ENCODE data around the gene DUSP28. TPM values are rescaled to one million over a fixed set of nuclear protein-coding genes. Genes with fewer than 3 reads are reported as not detected.
"Not testable (repeated sequence)": the region's sequence is repeated elsewhere in the genome, so short reads cannot be mapped to it uniquely, and the experiment has no call there.

DUSP28 gene
- total RNA-seq, 2 experiments from 2014 or later: 7.9 to 9.3 TPM

- POLR2A ChIA-PET: interaction anchor here (1.0 to 3.1 kb wide), 2 partner anchors 10 to 30 kb away, joined by 4 to 19 read pairs; partner anchors contain the start of gene CAPN10
- Mint-ChIP-seq H3K36me3 (ENCODE audit: low read depth) (peaks cover 49% of the 10 kb centered on the region), H3K27ac (peak overlapping the region; percentile 48), H3K9me3 (no peaks in the 10 kb centered on the region), H3K27me3 (no peaks in the 10 kb centered on the region), H3K4me1 (peaks cover 36% of the 10 kb centered on the region), H3K4me3 (peak overlapping the region; percentile 37)
- DNase-seq: peak; percentile 81
- CTCF ChIA-PET: interaction anchor here (1.0 to 2.4 kb wide), 6 partner anchors 9 to 43 kb away, joined by 5 to 22 read pairs (median 8); partner anchors contain the start of gene CAPN10
Measured at GRCh38 chr2:240556553-240557100, 3.5 kb upstream of the DUSP28 start.

- Mint-ChIP-seq H3K9me3 (no peaks in the 10 kb centered on the region), H3K36me3 (ENCODE audit: low read depth) (peaks cover 46% of the 10 kb centered on the region), H3K27me3 (no peaks in the 10 kb centered on the region), H3K4me3 (peak overlapping the region; percentile 37), H3K4me1 (peaks cover 40% of the 10 kb centered on the region), H3K27ac (no peak overlapping the region)
- ChIA-PET CTCF (interaction anchor here (1.0 to 2.4 kb wide), 7 partner anchors 9 to 43 kb away, joined by 4 to 22 read pairs (median 8); partner anchors contain the start of gene CAPN10), POLR2A (interaction anchor here (1.0 to 3.1 kb wide), 2 partner anchors 9 to 30 kb away, joined by 4 to 19 read pairs; partner anchors contain the start of gene CAPN10)
- DNase-seq: no peak
Measured at GRCh38 chr2:240557101-240557751, 2.9 kb upstream of the DUSP28 start.

DNA sequence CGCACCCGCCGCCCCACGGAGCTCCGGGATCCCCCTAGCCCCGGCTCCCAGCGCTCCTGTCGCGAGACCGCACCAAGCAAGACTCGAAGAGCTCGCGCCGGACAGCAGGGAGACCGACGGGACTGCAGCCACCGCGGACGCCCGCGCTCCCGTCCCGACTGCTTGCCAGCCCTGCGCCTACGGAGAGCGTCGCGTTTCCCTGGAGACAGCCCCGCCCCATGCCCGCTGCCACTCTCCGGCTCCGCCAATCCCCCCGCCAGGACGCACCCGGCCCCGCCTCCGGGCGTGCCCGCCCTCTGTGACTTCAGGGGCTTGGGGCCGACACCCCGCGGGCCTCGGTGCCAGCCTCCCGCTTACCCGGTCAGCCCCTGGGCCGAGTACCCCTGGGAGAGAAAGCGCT is 2.3 kb upstream of the DUSP28 start, which contains the start of gene ANKMY1:
Gene ANKMY1, minus strand, starts transcription at position 181 of the 400 bp plus-strand sequence. CDS start 653 bp downstream, outside the sequence.
- H3K4me3 Mint-ChIP-seq: peak within 1 kb of the TSS; percentile 92
- no peaks in the 10 kb centered on the region for H3K9me3 Mint-ChIP-seq
- peak; percentile 68 for DNase-seq
- H3K4me1 Mint-ChIP-seq: peaks cover 46% of the 10 kb centered on the region
- ChIA-PET POLR2A (interaction anchor here (3.1 kb wide), 1 partner anchor 9 kb away, joined by 19 read pairs; no protein-coding TSS in a partner anchor), CTCF (interaction anchor here (1.1 to 2.4 kb wide), 4 partner anchors 8 to 44 kb away, joined by 4 to 22 read pairs (median 8); partner anchors contain the start of gene CAPN10)
- peak within 1 kb of the TSS; percentile 49 for H3K27ac Mint-ChIP-seq
- no peaks in the 10 kb centered on the region for H3K27me3 Mint-ChIP-seq
- H3K36me3 Mint-ChIP-seq (ENCODE audit: low read depth): peaks cover 49% of the 10 kb centered on the region

DNA sequence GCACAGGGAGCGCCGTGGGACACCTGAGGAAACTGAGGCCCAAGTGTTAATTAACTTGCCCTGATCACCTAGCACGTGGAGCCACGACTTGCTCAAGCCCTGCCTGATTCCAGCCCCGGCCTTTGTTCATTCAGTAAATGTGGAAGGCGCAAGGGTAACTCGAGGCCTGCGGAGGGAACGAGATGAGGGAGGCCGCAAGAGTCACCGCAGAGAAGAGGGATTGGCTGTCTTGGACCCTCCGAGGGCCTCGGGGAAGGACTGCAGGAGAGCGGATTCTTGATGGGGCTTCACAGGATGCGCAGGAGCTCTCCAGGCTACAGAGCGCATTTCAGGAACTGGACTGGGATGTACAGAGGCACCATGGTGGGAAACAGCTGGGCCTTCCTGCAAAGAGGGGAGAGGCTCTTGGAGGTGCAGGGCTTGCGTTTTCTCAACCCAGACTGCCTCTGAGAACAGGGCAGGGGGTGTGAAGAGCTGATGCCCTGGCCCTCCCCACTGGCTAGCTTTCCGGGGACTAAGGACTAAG is 1.9 kb upstream of the DUSP28 start:
- H3K4me1 Mint-ChIP-seq: peaks cover 51% of the 10 kb centered on the region
- DNase-seq: no peak
- CTCF ChIA-PET: interaction anchor here (1.1 to 2.4 kb wide), 2 partner anchors 8 to 44 kb away, joined by 4 to 22 read pairs; no protein-coding TSS in a partner anchor

GRCh38 chr2:240559286-240559685 is 871 bp upstream of the DUSP28 start:
- Mint-ChIP-seq H3K4me1 (peaks cover 61% of the 10 kb centered on the region), H3K9me3 (no peaks in the 10 kb centered on the region), H3K27me3 (no peaks in the 10 kb centered on the region), H3K27ac (peak overlapping the region; percentile 78), H3K36me3 (ENCODE audit: low read depth) (peaks cover 52% of the 10 kb centered on the region), H3K4me3 (peak overlapping the region; percentile 92)
- no peak for DNase-seq
- ChIA-PET POLR2A (interaction anchor here (1.0 to 2.8 kb wide), 5 partner anchors 13 to 590 kb away, joined by 3 to 22 read pairs (median 5); partner anchors contain the start of genes CAPN10 and PASK), CTCF (interaction anchor here (1.2 kb wide), 1 partner anchor 45 kb away, joined by 4 read pairs; no protein-coding TSS in a partner anchor)

More for the DNA sequence above, 1.9 kb upstream of the DUSP28 start:
- POLR2A ChIA-PET: interaction anchor here (3.1 kb wide), 1 partner anchor 8 kb away, joined by 19 read pairs; no protein-coding TSS in a partner anchor
- H3K27ac Mint-ChIP-seq: peak overlapping the region; percentile 49
- peaks cover 49% of the 10 kb centered on the region for H3K36me3 Mint-ChIP-seq (ENCODE audit: low read depth)
- H3K27me3 Mint-ChIP-seq: no peaks in the 10 kb centered on the region
- H3K9me3 Mint-ChIP-seq: no peaks in the 10 kb centered on the region
- H3K4me3 Mint-ChIP-seq: peak overlapping the region; percentile 92

- POLR2A ChIA-PET: interaction anchor here (0.7 to 2.8 kb wide), 17 partner anchors 8 to 1143 kb away, joined by 3 to 74 read pairs (median 5); partner anchors contain the start of genes CAPN10, GPR35, HDLBP and PASK
- no peaks in the 10 kb centered on the region for H3K9me3 Mint-ChIP-seq
- peak; percentile 100 for DNase-seq
- H3K27ac Mint-ChIP-seq: peak overlapping the region; percentile 87
- no peaks in the 10 kb centered on the region for H3K27me3 Mint-ChIP-seq
- CTCF ChIA-PET: interaction anchor here (1.4 to 2.4 kb wide), 5 partner anchors 19 to 61 kb away, joined by 3 to 13 read pairs (median 8); partner anchors contain the start of gene CAPN10
- H3K4me3 Mint-ChIP-seq: peak overlapping the region; percentile 92
- H3K4me1 Mint-ChIP-seq: peaks cover 75% of the 10 kb centered on the region
- peaks cover 61% of the 10 kb centered on the region for H3K36me3 Mint-ChIP-seq (ENCODE audit: low read depth)
Measured at GRCh38 chr2:240560480-240561324, 545 bp downstream of the DUSP28 start.

DNA sequence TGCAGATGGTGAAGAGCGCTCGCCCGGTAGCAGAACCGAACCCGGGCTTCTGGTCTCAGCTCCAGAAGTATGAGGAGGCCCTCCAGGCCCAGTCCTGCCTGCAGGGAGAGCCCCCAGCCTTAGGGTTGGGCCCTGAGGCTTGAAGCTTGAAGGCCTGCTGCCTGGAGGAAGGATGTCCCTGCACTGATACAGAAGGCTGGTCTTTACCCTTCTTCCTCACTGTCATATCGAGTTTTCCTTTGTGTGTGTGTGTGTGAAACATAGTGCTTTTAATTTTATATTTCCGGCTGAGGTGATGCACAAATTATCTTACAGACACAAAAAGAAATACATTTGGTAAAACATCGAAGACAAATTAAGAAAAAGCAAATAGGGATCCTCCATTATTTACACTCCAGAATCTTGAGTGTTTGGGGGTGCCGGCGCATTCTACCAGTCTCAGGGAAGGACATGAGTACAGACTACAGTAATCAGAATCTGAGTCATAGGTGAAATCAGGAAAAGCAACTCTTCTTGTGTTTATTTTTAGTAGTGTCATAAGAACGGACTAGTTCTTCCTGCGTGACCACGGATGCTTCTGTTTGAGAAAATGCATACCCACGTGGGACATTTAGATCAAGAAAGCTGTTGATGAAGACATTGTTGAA is 1.3 kb downstream of the DUSP28 start:
- DNase-seq: peak; percentile 34
- Mint-ChIP-seq H3K4me1 (peaks cover 75% of the 10 kb centered on the region), H3K27me3 (no peaks in the 10 kb centered on the region), H3K4me3 (peak overlapping the region; percentile 92), H3K27ac (peak overlapping the region; percentile 87), H3K36me3 (ENCODE audit: low read depth) (peaks cover 62% of the 10 kb centered on the region), H3K9me3 (no peaks in the 10 kb centered on the region)
- ChIA-PET POLR2A (interaction anchor here (0.8 to 2.8 kb wide), 14 partner anchors 7 to 754 kb away, joined by 3 to 74 read pairs (median 6); partner anchors contain the start of genes CAPN10, GPR35, HDLBP and PASK), CTCF (interaction anchor here (1.4 to 2.4 kb wide), 5 partner anchors 18 to 60 kb away, joined by 3 to 13 read pairs (median 8); partner anchors contain the start of gene CAPN10)

DNA sequence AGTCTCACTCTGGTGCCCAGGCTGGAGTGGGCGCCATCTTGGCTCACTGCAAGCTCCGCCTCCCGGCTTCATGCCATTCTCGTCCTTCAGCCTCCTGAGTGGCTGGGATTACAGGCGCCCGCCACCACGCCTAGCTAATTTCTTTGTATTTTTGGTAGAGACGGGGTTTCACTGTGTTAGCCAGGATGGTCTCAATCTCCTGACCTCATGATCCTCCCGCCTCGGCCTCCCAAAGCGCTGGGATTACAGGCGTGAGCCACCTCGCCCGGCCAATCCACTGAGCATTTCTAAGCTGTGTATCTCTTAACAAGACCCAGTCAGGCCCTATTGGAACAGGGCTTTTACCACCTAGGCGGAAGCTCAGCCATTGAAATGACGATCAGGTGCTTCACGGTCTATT is 3.1 kb downstream of the DUSP28 start:
- peak overlapping the region; percentile 94 for H3K4me3 Mint-ChIP-seq
- DNase-seq: not testable (repeated sequence)
- POLR2A ChIA-PET: interaction anchor here (5.0 to 5.1 kb wide), 2 partner anchors 17 to 23 kb away, joined by 65 to 127 read pairs; partner anchors contain the start of gene CAPN10

GRCh38 chr2:240563951-240564560 is 3.9 kb downstream of the DUSP28 start:
- Mint-ChIP-seq H3K4me1 (peaks cover 61% of the 10 kb centered on the region), H3K27ac (peak overlapping the region; percentile 97), H3K9me3 (no peaks in the 10 kb centered on the region), H3K27me3 (no peaks in the 10 kb centered on the region), H3K4me3 (peak overlapping the region; percentile 94), H3K36me3 (ENCODE audit: low read depth) (peaks cover 52% of the 10 kb centered on the region)
- no peak for DNase-seq
- ChIA-PET CTCF (interaction anchor here (0.7 to 4.6 kb wide), 5 partner anchors 7 to 58 kb away, joined by 3 to 98 read pairs (median 49); partner anchors contain the start of genes ANKMY1 and CAPN10), POLR2A (interaction anchor here (0.7 to 5.1 kb wide), 3 partner anchors 16 to 49 kb away, joined by 3 to 127 read pairs (median 65); partner anchors contain the start of gene CAPN10)

More for the DNA sequence above, 3.1 kb downstream of the DUSP28 start:
- H3K9me3 Mint-ChIP-seq, H3K27me3 Mint-ChIP-seq: not testable (repeated sequence)
- Mint-ChIP-seq H3K4me1 (peaks cover 70% of the 10 kb centered on the region), H3K27ac (peak overlapping the region; percentile 87), H3K36me3 (ENCODE audit: low read depth) (peaks cover 59% of the 10 kb centered on the region)
- CTCF ChIA-PET: interaction anchor here (0.6 to 4.6 kb wide), 3 partner anchors 23 to 516 kb away, joined by 3 to 49 read pairs (median 5); partner anchors contain the start of gene CAPN10

- peak; percentile 62 for DNase-seq
- POLR2A ChIA-PET: interaction anchor here (0.7 to 5.1 kb wide), 13 partner anchors 7 to 1122 kb away, joined by 3 to 127 read pairs (median 6); partner anchors contain the start of genes ANKMY1, CAPN10 and DTYMK
- no peaks in the 10 kb centered on the region for H3K9me3 Mint-ChIP-seq
- H3K4me3 Mint-ChIP-seq: peak overlapping the region; percentile 94
- H3K27me3 Mint-ChIP-seq: no peaks in the 10 kb centered on the region
- peaks cover 61% of the 10 kb centered on the region for H3K4me1 Mint-ChIP-seq
- CTCF ChIA-PET: interaction anchor here (0.7 to 4.6 kb wide), 7 partner anchors 8 to 57 kb away, joined by 3 to 98 read pairs (median 22); partner anchors contain the start of genes ANKMY1 and CAPN10
- H3K36me3 Mint-ChIP-seq (ENCODE audit: low read depth): peaks cover 53% of the 10 kb centered on the region
- peak overlapping the region; percentile 97 for H3K27ac Mint-ChIP-seq
Measured at GRCh38 chr2:240564561-240565332, 4.6 kb downstream of the DUSP28 start.

Measured in activated CD4-positive, alpha-beta memory T cell treated with anti-CD3 and anti-CD28 coated beads, Interleukin-2, amount 10 ng/mL, durations not matched to agents 7 days and 5 days (primary cell).